Stimulated activated CD8-positive, alpha-beta memory T cell treated with anti-CD3 and anti-CD28 coated beads, Interleukin-4, amount 100 ng/mL, for 48 hours (primary cell): ENCODE data around the gene LRRC36.
"Not testable (repeated sequence)": the region's sequence is repeated elsewhere in the genome, so short reads cannot be mapped to it uniquely, and the experiment has no call there.

Experiments used
- DNase-seq: peaks from one replicate; pipeline ENCODE4 v3.0.0-alpha.2; 2020

LRRC36 gene

GRCh38 chr16:67350324-67350723, 23.7 kb downstream of the LRRC36 start:
- no peak for DNase-seq

GRCh38 chr16:67352463-67352862, 25.8 kb downstream of the LRRC36 start:
- DNase-seq, result not testable (repeated sequence)

- DNase-seq, result no peak
Observed at GRCh38 chr16:67356396-67356795, 29.8 kb downstream of the LRRC36 start.

- no peak for DNase-seq
Observed at GRCh38 chr16:67357561-67357960, 30.9 kb downstream of the LRRC36 start.

GRCh38 chr16:67359540-67360269, 33.1 kb downstream of the LRRC36 start:
- not testable (repeated sequence) for DNase-seq

GRCh38 chr16:67361038-67361437, 34.4 kb downstream of the LRRC36 start:
- DNase-seq, result no peak

GRCh38 chr16:67364600-67365235, 38.1 kb downstream of the LRRC36 start:
- no peak for DNase-seq

- no peak for DNase-seq
Observed at GRCh38 chr16:67370661-67371060, 44.0 kb downstream of the LRRC36 start.

- no peak for DNase-seq
Observed at GRCh38 chr16:67372664-67373063, 46.0 kb downstream of the LRRC36 start.

GRCh38 chr16:67376012-67376411, 49.4 kb downstream of the LRRC36 start:
- DNase-seq, result not testable (repeated sequence)

GRCh38 chr16:67378642-67379041, 52.0 kb downstream of the LRRC36 start:
- DNase-seq, result no peak

GRCh38 chr16:67383284-67383683, 56.7 kb downstream of the LRRC36 start:
- no peak for DNase-seq

- DNase-seq, result no peak
Observed at GRCh38 chr16:67384778-67385510, 58.3 kb downstream of the LRRC36 start.

GRCh38 chr16:67386861-67387455, 60.3 kb downstream of the LRRC36 start:
- peak; percentile 5 for DNase-seq

- no peak for DNase-seq
Observed at GRCh38 chr16:67387479-67388079, 61.0 kb downstream of the LRRC36 start.

- no peak for DNase-seq
Observed at GRCh38 chr16:67388191-67388590, 61.6 kb downstream of the LRRC36 start.

GRCh38 chr16:67388591-67388990, 62.0 kb downstream of the LRRC36 start:
- no peak for DNase-seq

GRCh38 chr16:67389911-67390815, 63.5 kb downstream of the LRRC36 start:
- no peak for DNase-seq

GRCh38 chr16:67390816-67391423, 64.3 kb downstream of the LRRC36 start:
- no peak for DNase-seq

GRCh38 chr16:67391424-67392300, 65.0 kb downstream of the LRRC36 start:
- DNase-seq, result no peak
